GM21619 (cell line): Measurements from ENCODE around the gene NFS1.
"Not testable (repeated sequence)": the region's sequence is repeated elsewhere in the genome, so short reads cannot be mapped to it uniquely, and the experiment has no call there.

Experiments
- ATAC-seq: cut with Tn5 transposase; IDR thresholded peaks from one replicate; pipeline ENCODE4 v1.9.1; 2021; ENCODE audit not compliant: unreplicated experiment

NFS1 gene

GRCh38 chr20:35729836-35730582 lies 30.9 kb upstream of the NFS1 start:
- no peak for ATAC-seq

DNA sequence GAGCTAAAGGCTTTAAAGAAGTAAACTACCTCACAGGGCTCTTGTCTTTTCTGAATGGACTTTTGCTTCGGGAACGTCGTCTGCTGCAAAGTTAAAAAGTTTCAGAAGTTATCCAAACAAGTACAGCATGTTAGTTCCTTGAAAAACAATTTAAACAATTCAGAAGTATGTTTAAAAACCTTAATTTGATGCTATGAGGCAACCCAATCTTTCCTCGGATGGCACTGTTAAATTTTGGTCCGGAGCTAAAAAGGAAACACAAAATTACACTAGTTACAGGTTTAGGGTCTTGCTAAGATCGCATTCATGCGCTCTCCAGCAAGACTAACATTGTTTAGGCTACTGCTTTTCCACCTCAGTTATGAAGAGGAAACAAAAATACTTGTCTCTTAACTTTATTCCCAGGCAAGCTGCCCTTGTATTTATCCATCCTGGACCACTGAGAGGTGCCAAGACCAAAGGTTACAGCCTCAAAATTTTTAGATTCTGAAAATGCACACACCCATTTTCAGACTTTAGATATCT lies 30.2 kb upstream of the NFS1 start:
- no peak for ATAC-seq

GRCh38 chr20:35726842-35727711 lies 27.9 kb upstream of the NFS1 start:
- ATAC-seq: no peak

DNA sequence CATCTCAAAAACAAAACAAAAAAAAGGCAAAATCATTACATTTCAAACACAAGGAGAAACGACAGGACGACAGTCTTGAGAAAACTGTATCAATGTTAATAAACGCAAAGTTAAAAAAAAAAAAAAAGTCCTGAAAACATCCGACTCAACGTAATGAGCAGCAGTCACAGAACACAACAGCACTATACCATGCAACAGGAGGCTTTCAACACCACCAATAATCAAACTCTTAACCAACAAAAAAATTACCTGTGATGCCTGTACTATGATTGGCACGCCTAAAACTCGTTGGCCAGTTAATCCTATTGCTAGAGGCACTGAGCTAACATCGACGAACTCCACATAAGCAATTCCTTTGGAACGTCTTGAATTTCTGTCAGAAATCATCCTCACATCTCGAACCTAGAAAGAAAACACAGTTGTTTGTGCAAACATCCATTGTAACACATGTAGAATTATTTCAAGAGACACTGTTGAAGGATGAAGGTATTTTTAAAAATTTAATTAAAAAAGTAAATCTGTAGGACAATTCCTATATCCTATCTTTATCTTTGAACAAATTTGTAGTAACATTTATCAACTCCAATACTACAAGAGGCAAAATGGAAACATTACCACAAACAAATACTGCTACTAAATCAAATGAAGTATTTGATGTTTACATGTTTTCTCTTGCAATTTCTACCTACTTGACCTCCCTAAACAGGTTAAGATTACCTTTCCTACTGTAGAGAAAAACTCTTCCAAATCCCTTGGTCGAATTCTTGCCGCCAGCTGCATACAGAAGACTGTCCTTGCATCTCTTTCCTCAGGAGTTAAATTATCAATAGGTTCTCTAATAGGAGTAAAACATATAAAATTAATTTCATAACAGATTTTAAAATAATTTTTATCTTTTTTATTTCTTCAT lies 25.4 kb upstream of the NFS1 start:
- ATAC-seq: no peak

DNA sequence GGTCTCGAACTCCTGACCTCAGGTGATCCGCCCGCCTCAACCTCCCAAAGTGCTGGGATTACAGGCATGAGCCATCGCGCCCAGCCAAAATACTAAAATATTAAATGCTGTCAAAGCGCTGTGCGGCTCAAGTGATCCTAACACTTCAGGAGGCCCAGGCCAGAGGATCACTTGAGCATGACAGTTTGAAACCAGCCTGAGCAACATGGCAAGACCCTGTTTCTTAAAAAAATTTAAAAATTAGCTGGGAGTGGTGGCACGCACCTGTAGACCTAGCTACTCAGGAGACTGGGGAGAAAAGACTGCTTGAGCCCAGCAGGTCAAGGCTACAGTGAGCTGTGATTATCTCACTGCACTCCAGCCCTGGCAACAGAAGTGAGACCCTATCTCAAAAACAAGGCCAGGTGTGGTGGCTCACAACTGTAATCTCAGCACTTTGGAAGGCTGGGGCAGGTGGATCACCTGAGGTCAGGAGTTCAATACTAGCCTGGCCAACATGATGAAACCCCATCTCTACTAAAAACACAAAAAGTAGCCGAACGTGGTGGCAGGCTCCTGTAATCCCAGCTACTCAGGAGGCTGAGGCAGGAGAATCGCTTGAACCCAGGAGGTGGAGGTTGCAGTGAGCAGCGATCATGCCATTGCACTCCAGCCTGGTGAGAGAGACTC lies 24.6 kb upstream of the NFS1 start:
- ATAC-seq: not testable (repeated sequence)

DNA sequence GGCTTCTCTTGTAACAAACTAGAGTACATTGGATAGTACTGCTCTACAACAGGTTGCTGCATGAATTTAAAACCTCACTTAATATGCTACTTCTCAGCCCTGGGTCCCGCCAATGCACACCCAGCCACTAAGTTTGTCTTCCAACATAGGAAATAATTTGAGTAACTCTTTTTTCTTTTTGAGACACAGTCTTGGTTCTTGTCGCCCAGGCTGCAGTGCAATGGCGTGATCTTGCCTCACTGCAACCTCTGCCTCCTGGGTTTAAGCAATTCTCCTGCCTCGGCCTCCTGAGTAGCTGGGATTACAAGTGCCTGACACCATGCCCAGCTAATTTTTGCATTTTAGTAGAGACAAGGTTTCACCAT lies 24.1 kb upstream of the NFS1 start:
- ATAC-seq: not testable (repeated sequence)

DNA sequence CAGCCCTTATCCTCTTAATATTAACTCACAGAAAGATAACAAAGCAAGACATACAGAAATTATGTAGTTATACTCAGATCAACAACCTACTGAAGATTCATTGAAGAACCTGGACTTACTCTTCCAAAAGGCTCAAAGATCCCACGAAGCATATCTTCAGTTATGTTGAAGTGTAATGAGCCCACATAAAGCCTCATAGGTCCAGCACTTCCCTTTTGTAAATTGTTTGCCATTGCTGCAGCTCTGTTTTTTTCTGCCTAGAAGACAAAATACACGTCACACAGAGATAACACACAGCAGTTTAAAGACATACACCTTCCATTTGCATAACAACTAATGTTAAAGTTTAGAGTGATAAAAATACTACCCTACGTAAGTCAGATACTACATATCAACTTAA lies 22.5 kb upstream of the NFS1 start:
- ATAC-seq: no peak

DNA sequence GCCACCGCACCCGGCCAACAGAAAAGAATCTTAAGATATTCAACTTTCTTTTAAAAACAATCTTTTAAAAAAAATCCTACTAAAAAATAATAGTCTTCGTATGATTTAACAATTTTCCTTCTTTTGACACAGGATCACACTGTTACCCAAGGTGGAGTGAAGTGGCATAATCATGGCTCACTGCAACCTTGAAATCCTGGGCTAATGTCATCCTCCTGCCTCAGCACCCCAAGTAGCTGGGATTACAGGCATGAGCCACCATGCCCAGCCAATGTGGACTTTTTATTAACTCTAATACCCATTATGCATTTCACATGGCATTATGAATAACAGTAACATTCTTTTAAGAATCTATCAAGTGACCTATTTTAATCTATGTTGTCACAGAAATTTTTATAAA lies 22.1 kb upstream of the NFS1 start:
- ATAC-seq: no peak

DNA sequence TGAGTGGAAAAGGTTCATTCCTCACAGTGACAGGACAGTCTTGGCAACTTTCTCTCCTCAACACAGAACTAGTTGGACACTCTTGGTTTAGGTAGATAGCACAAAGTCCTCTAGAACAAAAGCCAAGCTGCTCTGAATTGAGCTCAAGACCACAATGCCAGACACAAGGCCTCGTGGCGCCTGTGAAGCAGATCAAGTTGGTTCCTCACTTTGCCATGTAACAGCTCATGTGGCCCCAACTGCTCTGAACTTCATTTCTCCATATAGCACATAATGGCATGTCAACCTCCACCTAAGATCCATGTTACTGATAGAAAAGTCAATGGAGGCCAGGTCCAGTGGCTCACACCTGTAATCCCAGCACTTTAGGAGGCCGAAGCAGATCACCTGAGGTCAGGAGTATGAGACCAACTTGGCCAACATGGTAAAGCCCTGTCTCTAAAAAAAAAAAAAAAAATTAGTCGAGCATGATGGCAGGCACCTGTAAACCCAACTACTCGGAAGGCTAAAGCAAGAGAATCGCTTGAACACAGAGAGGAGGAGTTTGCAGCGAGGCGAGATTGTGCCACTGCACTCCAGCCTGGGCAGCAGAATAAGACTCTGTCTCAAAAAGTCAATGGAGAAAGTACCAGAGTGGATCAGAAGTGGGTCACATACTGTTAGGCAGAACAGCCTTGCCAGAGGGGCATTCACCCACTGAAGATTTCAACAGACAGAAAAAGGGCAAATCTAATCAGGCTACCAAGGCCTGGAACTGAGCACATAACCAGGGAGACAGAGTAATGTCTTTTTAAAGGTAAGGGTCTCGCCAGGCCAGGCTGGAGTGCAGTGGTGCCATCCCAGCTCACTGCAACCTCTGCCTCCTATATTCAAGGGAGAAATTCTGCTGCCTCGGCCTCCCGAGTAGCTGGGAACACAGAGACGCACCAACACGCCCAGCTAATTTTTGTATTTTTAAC lies 21.3 kb upstream of the NFS1 start:
- ATAC-seq: no peak

- no peak for ATAC-seq
These were observed 20.6 kb upstream of the NFS1 start for GRCh38 chr20:35719717-35720116.

DNA sequence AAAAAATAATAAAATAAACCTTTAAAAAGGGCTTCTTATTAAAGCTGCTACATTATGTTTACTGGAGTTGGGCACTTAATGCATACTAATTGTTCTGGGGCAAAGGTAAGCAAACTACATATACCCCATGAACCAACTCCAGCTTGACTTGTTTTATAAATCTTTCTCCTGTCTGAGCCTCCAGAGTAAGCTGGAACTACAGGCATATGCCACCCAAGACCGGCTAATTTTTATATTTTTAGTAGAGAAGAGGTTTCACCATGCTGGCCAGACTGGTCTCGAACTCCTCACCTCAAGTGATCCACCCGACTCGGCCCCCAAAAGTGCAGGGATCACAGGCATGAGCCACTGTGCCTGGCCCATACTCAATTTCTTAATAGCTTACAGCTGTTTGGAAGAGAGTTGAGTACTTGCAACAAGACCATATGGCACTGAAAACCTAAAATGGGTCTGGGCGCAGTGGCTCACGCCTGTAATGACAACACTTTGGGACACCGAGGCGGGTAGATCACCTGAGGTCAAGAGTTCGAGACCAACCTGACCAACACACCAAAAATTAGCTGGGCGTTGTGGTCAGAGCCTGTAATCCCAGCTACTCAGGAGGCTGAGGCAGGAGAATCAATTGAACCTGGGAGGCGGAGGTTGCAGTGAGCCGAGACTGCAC lies 20.0 kb upstream of the NFS1 start:
- ATAC-seq: no peak

DNA sequence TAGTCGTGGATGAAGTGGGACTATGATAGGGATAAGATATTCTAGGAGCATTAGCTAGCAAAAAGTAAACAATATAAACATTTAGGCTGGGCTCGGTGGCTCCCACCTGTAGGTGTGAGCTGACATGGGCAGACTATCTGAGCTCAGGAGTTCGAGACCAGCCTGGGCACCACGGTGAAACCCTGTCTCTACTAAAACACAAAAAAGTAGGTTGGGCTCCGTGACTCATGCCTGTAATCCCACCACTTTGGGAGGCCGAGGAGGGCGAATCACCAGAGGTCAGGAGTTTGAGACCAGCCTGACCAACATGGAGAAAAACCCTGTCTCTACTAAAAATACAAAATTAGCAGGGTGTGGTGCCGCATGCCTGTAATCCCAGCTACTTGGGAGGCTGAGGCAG lies 19.2 kb upstream of the NFS1 start:
- ATAC-seq: not testable (repeated sequence)

- ATAC-seq: no peak
These were observed 17.2 kb upstream of the NFS1 start for GRCh38 chr20:35716330-35716729.

GRCh38 chr20:35715652-35716051 lies 16.5 kb upstream of the NFS1 start:
- ATAC-seq: no peak

GRCh38 chr20:35714127-35714526 lies 15.0 kb upstream of the NFS1 start:
- ATAC-seq: no peak

GRCh38 chr20:35713120-35713519 lies 14.0 kb upstream of the NFS1 start:
- ATAC-seq: not testable (repeated sequence)

DNA sequence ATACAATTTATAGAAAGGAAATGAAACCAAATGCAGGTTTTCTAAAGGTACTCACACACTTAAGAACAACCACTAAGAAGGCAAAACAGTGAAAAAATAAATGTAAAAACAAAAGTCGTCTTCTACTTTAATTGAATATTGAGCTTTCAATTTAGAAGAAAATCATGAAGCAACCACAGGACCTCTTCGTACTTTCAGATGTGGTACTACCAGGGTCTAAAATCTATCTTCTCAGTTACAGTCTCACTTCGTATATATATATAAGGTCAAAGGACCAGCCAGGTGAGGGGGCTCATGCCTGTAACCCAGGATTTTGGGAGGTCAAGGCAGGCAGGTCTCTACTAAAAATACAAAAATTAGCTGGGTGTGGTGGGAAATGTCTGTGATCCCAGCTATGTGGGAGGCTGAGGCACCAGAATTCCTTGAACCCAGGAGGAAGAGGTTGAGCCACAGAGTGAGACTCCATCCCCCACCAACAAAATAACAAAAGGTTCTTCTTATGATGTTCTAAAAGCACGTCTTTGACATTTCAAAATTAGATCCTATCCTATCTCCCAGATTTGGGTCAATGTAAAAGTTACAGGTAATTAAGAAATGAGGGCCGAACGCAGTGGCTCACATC lies 12.5 kb upstream of the NFS1 start:
- ATAC-seq: no peak

- ATAC-seq: no peak
These were observed 11.9 kb upstream of the NFS1 start for GRCh38 chr20:35710884-35711587.
